GM12878 (cell line): ENCODE results near the gene ARID1A.

Experiments
- ASH2L ChIP-seq: fragments of 300-600, 200-600 bp; sonication (generic); IDR thresholded peaks from 2 replicates; pipeline ENCODE4 v1.6.1; 2017; ENCODE audit warnings: low read depth, mild to moderate bottlenecking, borderline replicate concordance
- BRCA1 ChIP-seq: IDR thresholded peaks from 2 replicates; pipeline ENCODE4 v1.6.1; 2011; ENCODE audit warnings: low read depth, low read length, improper control_type of control experiment
- CREB1 ChIP-seq: IDR thresholded peaks from 2 replicates; pipeline ENCODE4 v1.6.1; 2012; ENCODE audit warnings: low read depth, mild to moderate bottlenecking, inconsistent platforms
- FOXM1 ChIP-seq: IDR thresholded peaks from 2 replicates; pipeline ENCODE4 v1.6.1; 2012; ENCODE audit warnings: low read depth, mild to moderate bottlenecking, inconsistent platforms, low read length, moderate library complexity
- HCFC1 ChIP-seq: fragments of 150-350 bp; IDR thresholded peaks from 2 replicates; pipeline ENCODE4 v1.6.1; 2014; ENCODE audit warnings: low read length
- JUND ChIP-seq: IDR thresholded peaks from 2 replicates; pipeline ENCODE4 v1.6.1; 2012; ENCODE audit warnings: low read depth, mild to moderate bottlenecking, low read length, improper control_type of control experiment, moderate library complexity
- NR2F1 ChIP-seq: fragments of 450-650 bp; conservative IDR thresholded peaks from 2 replicates; pipeline ENCODE4 v1.6.1; 2017; ENCODE audit warnings: mild to moderate bottlenecking
- POLR2A ChIP-seq: IDR thresholded peaks from 2 replicates; pipeline ENCODE4 v1.6.1; 2011; ENCODE audit warnings: low read depth, mild to moderate bottlenecking, low read length
- SIN3A ChIP-seq: IDR thresholded peaks from 2 replicates; pipeline ENCODE4 v1.6.1; 2012; ENCODE audit warnings: low read depth, low read length, improper control_type of control experiment
- TBL1XR1 ChIP-seq: IDR thresholded peaks from 2 replicates; pipeline ENCODE4 v1.6.1; 2012; ENCODE audit warnings: low read depth, low read length, improper control_type of control experiment
- ZSCAN29 ChIP-seq: fragments of 450-650 bp; IDR thresholded peaks from 2 replicates; pipeline ENCODE4 v1.6.1; 2017; ENCODE audit warnings: mild to moderate bottlenecking, moderate library complexity
- TF ChIP-seq, protein P1 (sequence below), 3 experiments: IDR thresholded peaks in 2 of 3; conservative IDR thresholded peaks in 1 of 3; 2 replicates each; pipeline ENCODE4 v1.5.1; 2011; ENCODE audit warnings: low read depth in 3 of 3, low read length in 3 of 3, mild to moderate bottlenecking in 3 of 3, control low read depth in 2 of 3, moderate library complexity in 2 of 3, inconsistent platforms in 1 of 3, mixed read lengths in 1 of 3; ENCODE audit not compliant: control insufficient read depth in 2 of 3, insufficient read depth in 1 of 3; ENCODE audit errors: extremely low read depth in 1 of 3
- TF ChIP-seq, protein P2 (sequence below): fragments of 150-350 bp; IDR thresholded peaks from 2 replicates; pipeline ENCODE4 v1.6.1; 2014; ENCODE audit warnings: mild to moderate bottlenecking, low read depth, low read length
- TF ChIP-seq, protein P3 (sequence below): IDR thresholded peaks from 2 replicates; pipeline ENCODE4 v1.6.1; 2011; ENCODE audit warnings: low read depth, low read length, improper control_type of control experiment, borderline replicate concordance

DNA sequence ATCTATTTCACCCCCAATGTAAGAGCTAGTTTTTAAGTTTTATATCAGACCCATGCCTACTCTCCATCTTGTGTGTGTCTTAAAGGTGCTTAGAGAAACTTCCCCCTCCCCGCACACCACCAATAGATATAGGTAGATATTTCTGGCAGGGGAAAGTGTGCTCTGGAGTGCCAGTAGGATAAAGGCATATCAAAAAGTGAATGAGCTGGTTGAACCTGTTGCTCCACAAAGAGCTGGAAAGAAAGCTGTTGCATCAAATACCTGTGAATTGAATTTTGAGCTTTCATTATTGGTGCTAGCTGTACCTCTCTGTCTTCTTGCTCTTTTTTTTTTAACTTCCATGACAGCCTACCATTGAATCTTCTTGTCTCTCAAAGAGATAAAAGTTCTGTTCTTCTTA is 32.8 kb downstream of the ARID1A start:
- TF ChIP-seq, protein P1, sequence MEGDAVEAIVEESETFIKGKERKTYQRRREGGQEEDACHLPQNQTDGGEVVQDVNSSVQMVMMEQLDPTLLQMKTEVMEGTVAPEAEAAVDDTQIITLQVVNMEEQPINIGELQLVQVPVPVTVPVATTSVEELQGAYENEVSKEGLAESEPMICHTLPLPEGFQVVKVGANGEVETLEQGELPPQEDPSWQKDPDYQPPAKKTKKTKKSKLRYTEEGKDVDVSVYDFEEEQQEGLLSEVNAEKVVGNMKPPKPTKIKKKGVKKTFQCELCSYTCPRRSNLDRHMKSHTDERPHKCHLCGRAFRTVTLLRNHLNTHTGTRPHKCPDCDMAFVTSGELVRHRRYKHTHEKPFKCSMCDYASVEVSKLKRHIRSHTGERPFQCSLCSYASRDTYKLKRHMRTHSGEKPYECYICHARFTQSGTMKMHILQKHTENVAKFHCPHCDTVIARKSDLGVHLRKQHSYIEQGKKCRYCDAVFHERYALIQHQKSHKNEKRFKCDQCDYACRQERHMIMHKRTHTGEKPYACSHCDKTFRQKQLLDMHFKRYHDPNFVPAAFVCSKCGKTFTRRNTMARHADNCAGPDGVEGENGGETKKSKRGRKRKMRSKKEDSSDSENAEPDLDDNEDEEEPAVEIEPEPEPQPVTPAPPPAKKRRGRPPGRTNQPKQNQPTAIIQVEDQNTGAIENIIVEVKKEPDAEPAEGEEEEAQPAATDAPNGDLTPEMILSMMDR (IDR thresholded peaks at IDR 0.05 in 2 of 3, conservative IDR thresholded peaks at IDR 0.05 in 1 of 3; ENCODE audit: control insufficient read depth in 2 of 3, extremely low read depth in 1 of 3, insufficient read depth in 1 of 3, low read depth in 3 of 3, low read length in 3 of 3): no peak
- TF ChIP-seq, protein P2, sequence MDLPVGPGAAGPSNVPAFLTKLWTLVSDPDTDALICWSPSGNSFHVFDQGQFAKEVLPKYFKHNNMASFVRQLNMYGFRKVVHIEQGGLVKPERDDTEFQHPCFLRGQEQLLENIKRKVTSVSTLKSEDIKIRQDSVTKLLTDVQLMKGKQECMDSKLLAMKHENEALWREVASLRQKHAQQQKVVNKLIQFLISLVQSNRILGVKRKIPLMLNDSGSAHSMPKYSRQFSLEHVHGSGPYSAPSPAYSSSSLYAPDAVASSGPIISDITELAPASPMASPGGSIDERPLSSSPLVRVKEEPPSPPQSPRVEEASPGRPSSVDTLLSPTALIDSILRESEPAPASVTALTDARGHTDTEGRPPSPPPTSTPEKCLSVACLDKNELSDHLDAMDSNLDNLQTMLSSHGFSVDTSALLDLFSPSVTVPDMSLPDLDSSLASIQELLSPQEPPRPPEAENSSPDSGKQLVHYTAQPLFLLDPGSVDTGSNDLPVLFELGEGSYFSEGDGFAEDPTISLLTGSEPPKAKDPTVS: no peak
- no peak for TF ChIP-seq HCFC1
- no peak for TF ChIP-seq SIN3A
- TF ChIP-seq JUND: no peak
- TF ChIP-seq NR2F1: no peak
- no peak for TF ChIP-seq TBL1XR1
- no peak for TF ChIP-seq POLR2A
- no peak for TF ChIP-seq BRCA1
- TF ChIP-seq, protein P3, sequence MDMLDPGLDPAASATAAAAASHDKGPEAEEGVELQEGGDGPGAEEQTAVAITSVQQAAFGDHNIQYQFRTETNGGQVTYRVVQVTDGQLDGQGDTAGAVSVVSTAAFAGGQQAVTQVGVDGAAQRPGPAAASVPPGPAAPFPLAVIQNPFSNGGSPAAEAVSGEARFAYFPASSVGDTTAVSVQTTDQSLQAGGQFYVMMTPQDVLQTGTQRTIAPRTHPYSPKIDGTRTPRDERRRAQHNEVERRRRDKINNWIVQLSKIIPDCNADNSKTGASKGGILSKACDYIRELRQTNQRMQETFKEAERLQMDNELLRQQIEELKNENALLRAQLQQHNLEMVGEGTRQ: no peak
- no peak for TF ChIP-seq CREB1
- TF ChIP-seq ASH2L: no peak
- no peak for TF ChIP-seq ZSCAN29
- no peak for TF ChIP-seq FOXM1
